Stimulated activated CD4-positive, alpha-beta T cell treated with anti-CD3 and anti-CD28 coated beads, Interleukin-4, amount 100 ng/mL, for 48 hours (primary cell): ENCODE data around the gene CNTNAP4.

Experiments used
- DNase-seq, 2 donors: peaks; one replicate each; pipeline ENCODE4 v3.0.0-alpha.2; 2020; ENCODE audit warnings: low read depth in 2 of 2

The CNTNAP4 gene

DNA sequence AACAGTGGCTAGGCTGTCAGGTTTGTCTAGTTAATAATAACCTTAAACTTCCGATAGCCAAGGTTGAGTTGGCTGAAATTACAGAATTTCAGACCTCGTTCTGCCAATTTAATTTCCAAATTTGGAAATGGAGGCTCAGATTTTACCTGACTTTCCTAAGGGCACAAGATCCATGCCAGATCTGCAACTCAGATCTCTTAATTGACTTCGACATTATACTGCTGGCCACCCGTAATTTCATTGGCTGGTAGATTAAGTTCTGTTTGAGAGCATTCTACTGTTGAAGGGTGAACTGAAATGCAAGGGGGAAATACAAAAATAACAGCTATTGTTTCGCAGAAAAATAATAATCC, 210.8 kb downstream of the CNTNAP4 start:
- DNase-seq, result no peak

DNA sequence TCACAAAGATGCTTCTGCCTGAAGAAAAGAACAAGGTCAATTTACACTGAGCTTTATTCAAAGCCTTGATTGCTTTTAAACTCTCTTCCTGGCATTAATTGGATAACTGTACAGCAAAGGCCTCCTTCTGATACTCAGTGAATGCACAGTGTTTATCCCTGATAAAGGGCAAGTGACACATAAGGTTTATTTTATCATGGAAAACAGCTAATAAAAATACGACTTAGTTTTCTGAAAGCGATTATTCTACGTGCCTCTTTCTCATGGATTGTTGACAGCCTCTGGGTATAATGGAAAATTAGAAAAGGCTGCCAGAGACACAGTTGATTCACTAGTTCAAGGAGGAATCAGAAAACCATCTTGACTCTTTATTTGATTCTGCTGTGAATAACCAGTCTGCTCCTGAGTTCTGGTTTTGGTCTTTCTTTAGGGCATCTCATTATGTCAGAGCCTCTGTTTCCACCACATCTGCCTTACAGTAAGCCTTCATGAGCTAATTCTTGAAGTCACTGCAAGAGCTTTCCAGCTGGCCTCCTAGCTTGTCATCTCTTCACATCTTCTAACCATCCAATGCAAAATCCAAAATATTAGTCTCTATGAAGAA, 212.9 kb downstream of the CNTNAP4 start:
- no peak for DNase-seq

- no peak for DNase-seq
Measured at GRCh38 chr16:76500006-76500405, 222.8 kb downstream of the CNTNAP4 start.

DNA sequence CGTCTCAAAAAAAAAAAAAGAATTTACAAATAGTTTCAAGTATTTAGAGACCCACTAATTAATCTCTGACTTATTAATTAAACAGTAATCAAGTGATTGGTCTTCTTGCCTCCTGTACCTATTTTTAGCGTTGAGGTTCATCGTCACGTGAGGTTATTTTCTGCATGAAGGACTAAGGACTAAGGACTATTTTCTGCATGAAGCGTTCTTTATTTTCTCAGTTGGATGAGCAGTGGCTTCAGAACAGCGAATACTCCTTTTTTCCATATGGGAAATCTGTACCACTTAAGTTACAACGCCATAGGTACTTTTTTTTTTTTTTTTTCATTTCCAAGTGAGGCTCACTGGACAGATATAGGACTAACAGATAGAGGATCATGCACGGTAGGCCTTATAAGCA, 224.9 kb downstream of the CNTNAP4 start:
- no peak for DNase-seq

- DNase-seq, result no peak
Measured at GRCh38 chr16:76502555-76502954, 225.4 kb downstream of the CNTNAP4 start.

DNA sequence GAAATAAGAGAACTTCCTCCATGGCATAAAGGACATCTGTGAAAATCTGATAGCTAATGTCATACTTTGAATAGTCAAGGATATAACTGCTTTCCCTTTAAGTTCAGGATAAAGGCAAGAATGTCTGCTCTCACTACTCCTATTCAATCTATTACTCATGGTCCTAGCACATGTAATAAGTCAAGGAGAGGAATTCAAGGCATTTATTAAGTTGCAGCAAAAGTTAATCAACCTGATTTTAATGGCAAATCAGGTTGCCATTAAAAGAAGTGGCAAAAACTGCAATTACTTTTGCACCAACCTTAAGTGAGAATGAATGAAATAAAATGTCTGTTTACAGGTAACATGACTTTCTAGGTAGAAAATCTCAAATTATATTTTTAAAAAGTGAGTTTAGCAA, 225.9 kb downstream of the CNTNAP4 start:
- DNase-seq, result no peak

DNA sequence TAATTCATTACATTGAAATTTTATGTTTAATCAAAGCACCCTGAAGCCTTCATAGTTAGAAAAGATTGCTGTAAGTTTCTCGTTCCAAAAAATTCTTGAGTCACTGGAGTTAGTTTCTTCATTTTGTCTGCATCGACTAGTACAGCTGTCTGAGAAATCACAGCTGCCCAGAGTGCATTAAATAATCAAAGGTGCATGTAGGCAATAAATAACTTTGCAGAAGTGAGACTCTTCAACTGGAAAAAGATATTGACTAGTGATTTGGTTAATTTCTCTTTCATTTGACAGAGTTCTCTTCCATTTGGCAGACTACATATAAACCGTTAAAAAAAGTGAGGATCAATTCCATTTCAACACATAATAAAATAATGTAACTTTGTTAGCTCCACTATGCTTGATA, 234.0 kb downstream of the CNTNAP4 start:
- no peak for DNase-seq

DNA sequence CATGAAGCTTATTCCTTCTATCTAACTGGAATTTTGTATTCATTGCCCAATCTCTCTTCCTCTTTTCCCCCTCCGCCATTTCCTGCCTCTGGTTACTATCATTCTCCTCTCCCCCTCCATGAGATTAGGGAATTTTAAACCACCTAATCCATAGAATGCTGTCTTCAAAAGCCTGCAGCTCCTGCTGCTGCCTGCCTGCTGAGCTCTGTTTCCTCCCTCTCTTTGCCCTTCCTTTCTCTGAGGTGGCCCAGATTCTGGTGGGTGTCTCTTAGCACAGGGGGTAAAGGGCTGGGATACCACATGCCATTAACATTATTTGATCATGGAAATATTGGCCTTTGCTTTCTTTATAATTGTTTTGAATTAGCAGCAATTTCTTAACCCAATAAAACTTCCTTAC, 241.6 kb downstream of the CNTNAP4 start:
- no peak for DNase-seq

DNA sequence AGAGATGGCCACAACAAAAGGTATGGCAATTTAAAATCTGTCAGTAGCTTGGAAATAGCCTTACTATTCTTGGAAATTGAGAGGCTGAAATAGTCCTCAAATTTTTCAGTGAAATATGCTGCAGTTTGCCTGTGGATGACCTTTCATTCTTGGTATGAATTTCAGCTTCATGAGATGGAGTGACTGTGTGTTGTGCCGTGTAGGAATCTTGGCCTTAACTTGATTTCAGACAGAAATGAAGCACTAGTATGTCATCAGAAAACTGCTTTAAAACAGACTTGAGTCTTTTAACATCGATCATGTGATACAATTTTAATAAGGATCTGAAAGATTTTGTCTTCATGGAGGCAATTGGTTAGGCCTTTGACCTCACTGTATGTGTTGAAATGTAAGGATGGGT, 247.2 kb downstream of the CNTNAP4 start:
- no peak for DNase-seq

DNA sequence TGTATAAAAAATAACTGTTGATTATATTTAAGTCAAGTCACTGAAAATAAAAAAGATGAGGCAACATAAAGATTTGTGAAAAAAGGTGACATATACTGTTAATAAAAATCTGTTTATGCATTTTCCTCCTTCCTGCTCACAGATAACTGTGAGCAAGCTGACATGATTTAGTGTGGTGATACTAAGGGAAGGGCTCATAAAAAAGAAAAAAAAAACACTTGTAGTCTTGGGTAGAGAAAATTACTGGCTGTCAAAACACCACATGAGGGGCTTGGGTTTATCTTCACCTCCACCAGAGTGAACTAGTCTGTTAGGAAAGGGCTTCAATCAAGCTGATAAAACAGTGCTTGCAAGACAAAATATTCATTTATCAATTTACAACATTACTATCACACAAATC, 247.6 kb downstream of the CNTNAP4 start:
- DNase-seq, result no peak

DNA sequence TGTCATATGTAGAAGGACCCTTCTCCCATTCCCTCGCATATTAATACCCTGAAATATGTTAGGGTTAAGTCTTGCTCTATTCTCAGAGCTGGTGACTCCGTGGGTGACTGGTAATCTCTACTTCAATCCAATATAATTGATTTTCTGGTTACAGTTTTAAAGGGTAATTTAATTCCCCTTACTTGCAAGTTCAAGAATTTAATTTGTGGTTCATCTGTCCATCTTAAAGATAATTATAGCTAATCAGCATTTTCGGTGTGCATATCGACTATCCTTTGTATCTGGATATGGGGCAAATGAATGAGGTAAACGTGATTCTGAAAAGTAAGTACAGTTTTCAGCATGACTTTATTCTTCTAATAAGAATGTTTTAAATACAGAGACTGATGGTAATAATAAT, 250.0 kb downstream of the CNTNAP4 start:
- DNase-seq, result no peak

- DNase-seq, result no peak
Measured at GRCh38 chr16:76529120-76529519, 251.9 kb downstream of the CNTNAP4 start.

DNA sequence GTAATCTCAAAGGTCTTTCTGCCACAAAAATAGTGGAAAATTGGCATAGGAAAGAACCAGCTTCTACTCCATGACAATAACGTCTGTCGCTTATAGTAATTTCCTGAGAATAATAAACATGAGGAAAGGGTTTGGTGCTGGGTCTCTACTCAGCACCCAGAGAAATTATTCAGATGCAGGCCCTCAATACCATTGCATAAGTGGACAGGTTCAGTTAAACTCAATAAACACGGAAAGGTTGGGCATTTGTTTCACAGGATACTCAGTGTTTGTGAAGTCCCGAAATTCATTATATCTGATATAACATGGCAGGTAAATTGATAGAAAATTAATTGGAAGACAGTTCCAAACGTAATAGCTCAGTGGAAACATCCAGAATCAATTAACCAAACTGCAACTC, 254.0 kb downstream of the CNTNAP4 start:
- no peak for DNase-seq

DNA sequence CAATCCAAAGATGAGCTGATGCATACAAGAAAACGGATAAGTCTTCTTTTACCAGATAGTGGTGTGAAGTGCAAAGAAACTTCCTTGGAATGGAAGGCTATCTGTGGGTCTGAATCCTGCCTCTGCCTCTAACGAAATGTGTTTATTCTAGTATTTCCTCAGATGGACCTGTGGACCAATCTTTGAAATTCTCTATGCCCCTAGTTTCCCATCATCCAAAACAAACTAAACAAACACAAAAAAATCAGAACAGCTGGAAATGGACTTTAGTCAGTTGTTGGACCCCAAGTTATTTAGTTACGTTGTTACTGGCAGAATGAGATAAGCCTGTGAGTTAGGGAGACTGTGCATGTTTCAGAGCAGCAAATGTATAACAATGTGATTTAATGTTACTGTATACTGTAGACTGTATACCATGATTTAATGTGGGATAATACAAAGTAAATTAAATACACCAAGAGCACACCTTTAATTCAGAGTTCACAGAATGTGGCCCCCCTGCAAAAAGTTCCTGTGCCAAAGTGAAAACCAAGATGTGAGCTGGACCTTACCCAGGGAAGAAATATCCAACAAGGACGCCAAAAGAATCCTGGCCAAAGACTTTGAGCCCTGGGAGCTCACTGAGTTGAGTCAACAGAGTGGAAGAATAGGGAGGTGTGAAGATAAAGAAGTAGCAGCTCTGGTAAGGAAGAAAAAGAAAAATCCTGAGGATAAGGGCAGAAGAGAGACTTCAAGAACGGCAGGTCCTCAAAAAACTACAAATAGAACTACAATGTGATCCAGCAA, 255.2 kb downstream of the CNTNAP4 start:
- DNase-seq, result no peak

DNA sequence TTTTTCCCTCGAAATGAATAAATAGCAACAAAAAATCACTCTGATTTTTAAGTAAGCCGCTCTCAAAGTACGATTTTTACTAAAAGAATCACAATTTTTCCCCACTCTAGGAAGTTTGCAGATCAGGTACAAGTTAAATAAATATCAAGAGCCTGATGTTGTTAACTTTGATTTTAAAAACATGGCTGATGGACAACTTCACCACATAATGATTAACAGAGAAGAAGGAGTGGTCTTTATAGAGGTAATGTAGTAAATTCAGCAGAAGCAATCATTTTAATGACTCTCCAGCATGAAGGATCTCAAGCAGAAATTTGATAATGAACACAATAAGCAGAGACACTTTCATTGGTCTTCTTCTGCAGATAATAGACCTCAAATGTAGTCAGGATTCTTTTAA, 262.4 kb downstream of the CNTNAP4 start:
- no peak for DNase-seq

GRCh38 chr16:76541070-76541469, 263.9 kb downstream of the CNTNAP4 start:
- no peak for DNase-seq

- DNase-seq, result no peak
Measured at GRCh38 chr16:76565542-76565941, 288.3 kb downstream of the CNTNAP4 start.

DNA sequence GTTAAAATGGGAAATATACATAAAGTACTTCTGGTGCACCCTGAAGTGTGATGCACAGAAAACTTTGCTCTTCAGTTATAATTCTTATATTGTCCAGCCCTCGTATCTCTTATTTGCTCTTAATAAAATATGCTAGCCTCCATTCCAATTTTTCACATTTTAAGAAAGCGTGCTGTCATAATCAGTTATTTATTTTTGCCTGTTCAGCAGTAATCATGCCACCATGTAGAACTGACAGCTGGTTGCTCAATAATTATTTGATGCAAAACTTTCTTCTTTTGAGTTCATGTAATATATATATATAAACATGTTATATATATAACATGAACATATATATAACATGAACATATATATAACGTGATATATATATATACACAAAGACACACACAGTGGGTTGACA, 294.6 kb downstream of the CNTNAP4 start:
- DNase-seq, result no peak

DNA sequence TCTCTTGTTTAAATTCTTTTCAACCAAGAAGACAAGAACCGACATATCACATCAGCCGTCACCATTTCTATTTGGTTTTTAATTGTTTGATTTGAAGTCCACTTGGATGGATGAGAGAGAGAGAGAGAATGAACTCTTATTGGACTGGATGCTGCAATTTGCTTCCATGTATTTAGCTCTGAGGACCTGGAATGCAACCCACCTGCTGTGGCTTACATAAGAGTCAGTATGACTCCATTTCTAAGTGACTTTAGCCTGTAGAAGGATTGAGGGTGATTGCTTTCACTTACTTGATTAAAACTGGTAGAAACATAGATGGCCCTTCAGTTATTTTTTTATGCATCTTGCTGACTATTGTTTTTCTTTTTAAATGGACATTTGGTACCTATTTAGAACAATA, 296.1 kb downstream of the CNTNAP4 start:
- DNase-seq, result no peak

- no peak for DNase-seq
Measured at GRCh38 chr16:76574651-76575050, 297.4 kb downstream of the CNTNAP4 start.

GRCh38 chr16:76576526-76576925, 299.3 kb downstream of the CNTNAP4 start:
- DNase-seq, result no peak

- no peak for DNase-seq
Measured at GRCh38 chr16:76577003-76577402, 299.8 kb downstream of the CNTNAP4 start.

DNA sequence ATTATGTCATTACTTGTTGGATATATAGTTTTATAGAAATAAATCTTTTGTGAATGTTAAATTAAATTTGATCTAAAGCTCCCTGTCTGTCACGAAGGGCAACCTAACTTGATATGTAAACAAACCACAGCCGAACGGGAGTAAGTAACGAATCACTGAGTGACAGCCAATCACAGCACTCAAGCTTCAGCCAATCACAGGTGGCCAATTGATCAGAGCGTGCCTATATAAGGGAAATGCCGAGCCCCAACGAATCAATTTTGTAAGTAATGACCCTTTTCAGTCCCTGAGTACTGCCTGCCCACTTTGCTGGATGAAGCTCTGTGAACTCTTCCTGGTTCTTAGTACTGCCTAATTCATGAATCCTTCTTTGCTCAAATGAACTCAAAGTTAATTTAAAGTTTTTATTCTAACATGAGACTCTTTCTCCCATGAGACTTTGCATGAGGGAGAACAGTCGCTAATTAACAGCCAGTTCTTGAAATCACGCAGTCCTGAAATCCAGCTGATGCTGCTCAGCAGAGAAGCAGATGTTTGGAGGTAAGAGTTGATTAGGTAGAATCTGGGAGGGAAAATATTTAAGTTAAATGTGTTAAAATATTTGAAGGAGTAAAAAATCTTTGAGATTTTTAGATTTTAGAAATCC, 302.2 kb downstream of the CNTNAP4 start:
- no peak for DNase-seq
